ENCODE results near the gene ZNF584. TPM values are rescaled to one million over a fixed set of nuclear protein-coding genes. Genes with fewer than 3 reads are reported as not detected.

ZNF584 gene
- total and polyA plus RNA-seq, 2 donors (not counting 3 experiments of a cell fraction or from before 2014, with no cell fraction given) = 5.9 to 12.4 TPM

DNA sequence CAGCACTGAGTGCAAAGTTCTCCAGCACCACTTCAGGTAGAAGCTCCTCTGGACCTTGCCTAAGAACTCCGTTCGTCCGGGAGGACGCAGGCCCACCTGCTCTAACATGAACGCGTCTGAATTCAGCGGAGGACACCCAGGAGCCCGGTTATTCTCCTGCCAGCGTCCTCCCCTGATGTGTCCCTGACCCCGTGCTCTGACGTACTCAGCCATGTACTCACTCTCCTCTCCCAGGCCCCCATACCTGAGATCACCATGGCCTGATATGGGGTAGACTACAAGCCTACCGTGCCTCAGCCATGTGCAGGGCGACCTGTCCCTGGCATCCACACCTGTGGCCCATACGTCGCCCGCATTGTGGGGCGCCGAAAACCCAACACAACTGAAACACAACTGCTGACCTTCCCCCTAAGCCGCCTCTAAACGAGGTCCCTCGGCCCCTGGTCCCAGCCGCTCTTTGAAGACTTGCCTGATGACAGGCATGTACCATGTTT lies 744 bp upstream of the ZNF584 start:
- DNase-seq (ENCODE audit: low read depth, low spot score) (no peak), FAIRE-seq (peak; percentile 18)
- ChIA-PET POLR2A (interaction anchor here (1.0 kb wide), 1 partner anchor 32 kb away, joined by 3 read pairs; the partner anchor contains the start of gene ZNF132), CTCF (interaction anchor here (1.0 kb wide), 1 partner anchor 45 kb away, joined by 3 read pairs; the partner anchor contains the start of gene ZNF497)
- H3K9me1 ChIP-seq (replicated peaks; ENCODE audit: control insufficient read depth, extremely low read depth, insufficient read depth, low read length) = no peaks in the 10 kb centered on the region
- H3K79me2 ChIP-seq (ENCODE audit: control insufficient read depth, insufficient read depth, low read length) = peaks cover 10% of the 10 kb centered on the region
- BruUV-seq (replicated peaks) = no TSS peak
- peak overlapping the region; percentile 53 for H3K4me2 ChIP-seq (ENCODE audit: insufficient read depth, low read length)
- peak overlapping the region; percentile 84 for H2AFZ ChIP-seq (ENCODE audit: low read depth, low read length)
- H4K20me1 ChIP-seq (replicated peaks; ENCODE audit: control insufficient read depth, extremely low read depth, insufficient read depth, low read length) = no peaks in the 10 kb centered on the region
- H3K36me3 ChIP-seq (ENCODE audit: control insufficient read depth in 2 of 2, extremely low read depth in 1 of 2, insufficient read depth in 2 of 2, low read length in 2 of 2) = no peaks in the 10 kb centered on the region
- dilution Hi-C loops (cut with MboI; ENCODE audit: extremely low pct_ligation_motif_present, low sequenced_read_pairs) = no loop called here
- intact Hi-C loops (cut with micrococcal nuclease) = loop anchor here (1.0 to 2.0 kb wide), 8 partner anchors 33 to 225 kb away; partner anchors contain the start of genes ZNF132, ZNF274, ZNF324B and ZNF497
- H3K9ac ChIP-seq (replicated peaks; ENCODE audit: extremely low read depth, insufficient read depth, low read length) = peak overlapping the region; percentile 49
- peaks cover 15% of the 10 kb centered on the region for H3K4me1 ChIP-seq (ENCODE audit: control insufficient read depth, extremely low read depth, insufficient read depth, low read length)
- peak overlapping the region; percentile 51 to 93 (median 66) for H3K4me3 ChIP-seq (replicated peaks in 1 of 3; ENCODE audit: insufficient read depth in 1 of 3, low read depth in 1 of 3, low read length in 3 of 3)
- H3K27me3 ChIP-seq (ENCODE audit: control insufficient read depth in 2 of 2, insufficient read depth in 2 of 2, low read length in 2 of 2) = no peaks in the 10 kb centered on the region
- no peaks in the 10 kb centered on the region for H3K9me3 ChIP-seq (replicated peaks; ENCODE audit: control insufficient read depth, insufficient read depth, low read length)
- peak overlapping the region; percentile 27 for H3K27ac ChIP-seq (ENCODE audit: insufficient read depth, low read depth, low read length)
- TF ChIP-seq POLR2AphosphoS5 (IDR thresholded peaks at IDR 0.05; ENCODE audit: insufficient read depth, low read depth, low read length) = no peak
- TF ChIP-seq POLR2A (IDR thresholded peaks at IDR 0.05; ENCODE audit: low read depth, low read length) = no peak
- no peak for TF ChIP-seq MYC (IDR thresholded peaks at IDR 0.05; ENCODE audit: low read depth, low read length)
- no peak for TF ChIP-seq JUN (IDR thresholded peaks at IDR 0.05; ENCODE audit: borderline replicate concordance, insufficient read depth, insufficient read length, low read depth)

DNA sequence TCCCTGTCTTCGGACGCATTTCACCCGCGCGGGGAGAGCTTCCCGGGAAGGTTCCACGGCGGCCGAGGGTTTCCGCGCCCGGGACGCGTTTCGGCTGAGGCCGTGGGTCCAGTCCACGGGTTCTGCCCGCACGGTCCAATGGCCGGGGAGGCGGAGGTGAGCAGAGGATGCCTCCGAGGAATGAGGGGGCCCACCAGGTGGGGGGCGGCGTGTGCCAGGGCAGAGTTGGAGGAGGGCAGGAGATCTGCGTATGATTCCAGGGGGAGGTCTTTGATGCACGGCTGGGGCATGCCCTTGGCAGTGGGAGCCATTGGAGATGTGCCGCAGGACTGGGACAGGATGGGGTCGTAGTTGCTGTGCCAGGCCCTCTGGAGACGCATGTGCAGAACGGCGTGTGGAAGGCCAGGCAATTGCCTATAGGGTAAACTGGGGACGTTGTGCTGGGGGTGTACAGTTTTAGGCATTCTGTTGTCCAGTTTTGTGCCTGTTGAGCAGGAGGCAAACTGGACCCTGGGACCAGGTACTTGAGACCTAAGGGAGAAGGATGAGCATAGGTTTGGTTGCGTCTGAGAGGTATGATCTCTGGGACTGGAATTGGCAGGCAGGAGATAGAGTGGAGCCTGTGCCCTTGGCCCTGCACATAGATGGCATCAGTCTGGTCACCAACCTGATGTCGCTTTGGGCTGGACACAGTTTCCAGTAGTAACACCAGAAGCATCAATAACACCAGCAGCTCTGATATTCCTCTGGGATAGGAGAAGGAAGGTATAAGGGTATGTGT lies 751 bp downstream of the ZNF584 start:
- FAIRE-seq (peak; percentile 73), DNase-seq (ENCODE audit: low read depth, low spot score) (peak; percentile 34)
- Histone ChIP-seq H3K4me3 (replicated peaks in 1 of 3; ENCODE audit: insufficient read depth in 1 of 3, low read depth in 1 of 3, low read length in 3 of 3) (peak overlapping the region; percentile 51 to 93 (median 66)), H3K36me3 (ENCODE audit: control insufficient read depth in 2 of 2, extremely low read depth in 1 of 2, insufficient read depth in 2 of 2, low read length in 2 of 2) (no peaks in the 10 kb centered on the region), H3K9me1 (replicated peaks; ENCODE audit: control insufficient read depth, extremely low read depth, insufficient read depth, low read length) (no peaks in the 10 kb centered on the region), H2AFZ (ENCODE audit: low read depth, low read length) (peak overlapping the region; percentile 49), H3K9me3 (replicated peaks; ENCODE audit: control insufficient read depth, insufficient read depth, low read length) (no peaks in the 10 kb centered on the region), H3K79me2 (ENCODE audit: control insufficient read depth, insufficient read depth, low read length) (peaks cover 10% of the 10 kb centered on the region), H4K20me1 (replicated peaks; ENCODE audit: control insufficient read depth, extremely low read depth, insufficient read depth, low read length) (no peaks in the 10 kb centered on the region), H3K9ac (replicated peaks; ENCODE audit: extremely low read depth, insufficient read depth, low read length) (peak overlapping the region; percentile 49), H3K27me3 (ENCODE audit: control insufficient read depth in 2 of 2, insufficient read depth in 2 of 2, low read length in 2 of 2) (no peaks in the 10 kb centered on the region), H3K4me1 (ENCODE audit: control insufficient read depth, extremely low read depth, insufficient read depth, low read length) (peaks cover 15% of the 10 kb centered on the region), H3K27ac (ENCODE audit: insufficient read depth, low read depth, low read length) (no peak overlapping the region), H3K4me2 (ENCODE audit: insufficient read depth, low read length) (peak overlapping the region; percentile 40)
- intact Hi-C loops (cut with micrococcal nuclease) (loop anchor here (2.0 kb wide), 2 partner anchors 180 to 226 kb away; partner anchors contain the start of genes ZNF274 and ZNF544), dilution Hi-C loops (cut with MboI; ENCODE audit: extremely low pct_ligation_motif_present, low sequenced_read_pairs) (no loop called here)
- TF ChIP-seq EZH2 (IDR thresholded peaks at IDR 0.05; ENCODE audit: borderline replicate concordance, low read depth, low read length, severe bottlenecking) (no peak), POLR2AphosphoS5 (IDR thresholded peaks at IDR 0.05; ENCODE audit: insufficient read depth, low read depth, low read length) (no peak)
- ChIA-PET POLR2A (interaction anchor here (0.6 to 1.0 kb wide), 3 partner anchors 31 to 492 kb away, joined by 3 to 4 read pairs (median 3); partner anchors contain the start of genes ZNF132, ZNF417 and ZNF497), CTCF (interaction anchor here (0.8 to 2.1 kb wide), 3 partner anchors 8 to 46 kb away, joined by 3 to 4 read pairs (median 4); partner anchors contain the start of gene ZNF497)
- BruUV-seq (replicated peaks) = no TSS peak

Data from endothelial cell of umbilical vein (primary cell).